ENCODE measurements around the gene HDC.

HDC gene

DNA sequence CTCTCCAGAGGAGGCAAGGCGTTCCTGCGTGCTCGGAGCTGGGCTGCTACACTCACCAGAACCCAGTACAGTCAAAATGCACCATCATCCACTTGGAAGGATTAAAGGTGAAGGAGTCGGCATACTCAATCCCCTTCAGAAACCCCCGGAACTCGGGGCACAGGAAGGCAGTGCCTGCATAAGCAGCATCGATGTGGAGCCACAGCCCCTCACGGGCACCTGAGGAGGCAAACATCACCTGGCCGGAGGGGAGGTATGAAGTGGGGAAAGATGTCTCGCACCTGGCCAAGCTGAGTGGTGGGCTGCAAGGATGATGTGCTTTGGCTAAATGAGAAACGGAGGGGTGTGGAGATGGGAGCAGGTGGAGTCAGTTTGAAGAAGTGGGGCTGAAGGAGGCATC is 13.0 kb downstream of the HDC start:
- no peak for DNase-seq

DNA sequence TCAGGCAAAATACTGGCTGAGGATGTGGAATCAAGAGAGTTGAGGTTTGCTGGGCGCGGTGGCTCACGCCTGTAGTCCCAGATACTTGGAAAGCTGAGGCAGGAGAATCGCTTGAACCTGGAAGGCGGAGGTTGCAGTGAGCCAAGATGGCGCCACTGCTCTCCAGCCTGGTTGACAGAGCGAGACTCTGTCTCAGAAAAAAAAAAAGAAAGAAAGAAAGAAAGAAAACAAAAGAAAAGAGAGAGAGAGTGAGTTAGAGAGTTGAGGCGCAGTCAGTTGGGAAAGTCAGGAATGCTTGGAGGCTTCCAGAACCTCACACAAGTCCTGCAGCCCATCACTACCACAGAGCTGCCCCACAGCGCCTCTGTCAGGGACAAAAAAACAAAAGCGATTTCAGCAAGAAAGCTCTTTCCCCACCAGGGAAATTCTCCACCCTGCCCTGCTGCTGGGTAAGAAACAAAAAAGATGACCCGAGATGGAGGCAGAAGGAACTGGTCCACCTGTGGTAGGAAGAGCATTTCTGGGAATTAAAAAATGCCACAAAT is 13.8 kb downstream of the HDC start:
- no peak for DNase-seq

DNA sequence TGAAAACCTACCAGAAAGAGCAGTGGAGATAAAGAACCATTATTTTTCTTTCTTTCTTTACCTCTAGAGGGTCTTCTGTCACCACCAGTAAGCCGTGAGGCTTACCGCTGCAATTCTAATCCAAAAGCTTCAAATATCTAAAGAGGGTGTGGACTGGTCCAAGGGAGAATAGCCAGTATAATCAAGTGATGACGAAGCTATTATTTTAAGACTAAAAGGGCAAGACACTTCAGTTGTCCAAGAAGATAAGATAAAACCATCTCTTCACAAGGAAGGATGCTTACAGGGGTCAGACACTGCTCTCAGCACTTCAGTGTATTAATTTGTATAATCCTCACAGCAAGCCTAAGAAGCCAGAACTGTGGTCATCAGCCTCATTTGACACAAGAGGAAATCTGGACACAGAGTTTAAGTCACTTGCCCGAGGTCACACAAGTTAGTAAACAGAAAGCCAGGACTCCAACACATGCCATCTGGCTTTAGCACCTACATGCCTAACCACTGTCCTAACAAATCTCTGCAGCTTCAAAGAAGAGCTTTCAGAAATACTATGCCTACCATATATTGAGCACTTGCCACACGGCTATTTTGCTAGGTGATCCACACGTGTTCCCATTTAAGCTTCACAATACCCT is 14.6 kb downstream of the HDC start:
- no peak for DNase-seq

DNA sequence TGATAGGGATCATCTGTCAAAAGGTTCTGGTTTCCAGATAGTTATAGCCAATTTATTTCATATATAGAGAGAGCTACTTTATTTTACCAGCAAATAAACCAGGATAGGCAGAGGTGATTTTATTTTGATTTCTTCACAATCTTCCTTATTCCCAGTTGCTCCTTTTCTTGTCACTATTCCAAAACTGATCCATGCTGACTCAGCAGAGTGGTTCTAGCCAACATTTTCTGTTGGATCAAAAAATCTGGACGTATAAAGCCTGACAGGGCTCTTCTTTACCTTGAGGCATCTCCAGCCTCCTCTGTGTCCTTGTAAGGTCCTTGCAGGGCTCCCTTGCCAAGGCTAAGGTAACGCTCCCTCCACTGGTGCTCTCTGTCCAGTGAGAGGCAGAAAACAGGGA is 15.8 kb downstream of the HDC start:
- no peak for DNase-seq

DNA sequence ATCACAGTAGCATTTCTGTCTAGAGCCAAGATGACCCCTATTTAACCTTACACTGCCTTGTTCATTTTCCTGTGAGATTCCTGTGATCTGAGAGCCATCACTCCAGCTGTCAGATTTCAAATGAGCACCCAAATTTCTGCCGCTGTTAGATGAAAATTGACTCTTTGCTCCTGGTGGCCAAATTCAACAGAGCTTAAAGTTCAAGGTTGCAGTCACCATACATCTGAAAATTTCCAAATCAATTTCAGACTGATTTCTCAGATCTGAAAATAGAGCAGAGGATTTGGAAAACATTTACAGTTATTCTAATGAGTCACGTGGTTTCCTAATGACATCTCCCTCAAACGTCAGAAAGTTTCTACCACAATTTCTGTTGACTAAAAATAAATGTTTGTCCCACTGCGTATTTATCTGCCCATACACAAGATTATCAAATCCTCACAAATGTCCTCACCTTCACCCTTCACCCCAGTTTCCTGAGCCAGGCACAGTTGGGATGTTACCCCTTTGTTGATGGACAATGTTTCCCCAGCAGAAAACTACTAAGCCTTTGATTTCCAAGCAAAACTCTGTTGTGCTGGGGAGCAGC is 16.4 kb downstream of the HDC start:
- no peak for DNase-seq

DNA sequence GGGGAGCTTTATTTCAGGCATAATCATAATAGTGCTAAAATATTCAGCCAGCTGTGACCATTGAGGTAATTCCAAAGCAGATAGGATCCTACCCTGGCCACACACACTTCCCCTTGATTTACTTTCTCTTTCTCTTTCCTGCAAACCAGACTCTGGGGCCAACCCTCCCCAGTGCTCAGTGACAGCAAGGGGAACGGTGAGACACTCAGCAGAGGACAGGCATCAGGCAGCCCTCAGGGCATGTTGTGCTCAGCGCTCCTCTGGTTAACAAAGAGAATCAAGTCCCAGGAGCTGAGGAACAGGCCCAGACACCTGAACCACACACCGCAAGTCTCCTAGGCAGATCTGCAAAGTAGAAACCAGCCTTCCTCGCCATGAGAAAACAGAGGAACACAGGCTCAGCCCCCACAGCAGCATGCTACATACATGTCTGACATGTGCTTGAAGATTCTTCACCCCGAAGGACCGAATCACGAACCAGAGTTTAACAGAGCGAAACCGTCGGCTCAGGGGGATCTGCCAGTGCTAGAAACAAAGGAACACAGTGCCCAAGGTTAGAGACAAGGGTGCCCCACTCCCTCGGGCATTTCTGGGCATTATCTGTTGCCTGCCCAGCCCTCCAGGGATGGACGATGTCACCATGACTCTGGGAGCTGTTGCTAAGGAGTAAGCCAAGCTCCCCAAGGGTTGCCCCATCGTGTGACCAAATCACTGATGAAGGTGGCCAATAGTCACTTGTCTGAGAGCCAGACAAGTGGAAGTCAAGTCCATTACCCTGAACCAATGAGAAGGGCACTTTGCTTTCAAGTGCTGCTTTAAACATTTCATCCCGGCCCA is 17.5 kb downstream of the HDC start:
- no peak for DNase-seq

DNA sequence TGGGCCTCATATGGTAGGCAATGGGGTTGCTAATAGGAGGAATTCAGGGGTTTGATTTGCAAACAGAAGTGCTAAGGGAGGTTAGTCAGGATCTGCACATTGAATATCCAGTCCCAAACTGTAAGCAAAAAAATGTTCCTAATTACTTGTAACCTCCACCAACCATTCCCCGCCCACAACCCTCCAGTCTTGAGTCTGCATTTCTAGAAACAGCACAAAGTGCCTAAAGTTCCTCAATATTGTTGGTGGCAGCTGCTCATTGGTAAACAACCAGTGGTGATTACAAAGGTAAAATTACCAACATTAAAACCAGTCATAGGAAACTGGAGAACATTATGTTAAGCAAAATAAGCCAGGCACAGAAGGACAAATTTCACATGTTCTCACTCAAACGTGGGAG is 18.9 kb downstream of the HDC start:
- no peak for DNase-seq

DNA sequence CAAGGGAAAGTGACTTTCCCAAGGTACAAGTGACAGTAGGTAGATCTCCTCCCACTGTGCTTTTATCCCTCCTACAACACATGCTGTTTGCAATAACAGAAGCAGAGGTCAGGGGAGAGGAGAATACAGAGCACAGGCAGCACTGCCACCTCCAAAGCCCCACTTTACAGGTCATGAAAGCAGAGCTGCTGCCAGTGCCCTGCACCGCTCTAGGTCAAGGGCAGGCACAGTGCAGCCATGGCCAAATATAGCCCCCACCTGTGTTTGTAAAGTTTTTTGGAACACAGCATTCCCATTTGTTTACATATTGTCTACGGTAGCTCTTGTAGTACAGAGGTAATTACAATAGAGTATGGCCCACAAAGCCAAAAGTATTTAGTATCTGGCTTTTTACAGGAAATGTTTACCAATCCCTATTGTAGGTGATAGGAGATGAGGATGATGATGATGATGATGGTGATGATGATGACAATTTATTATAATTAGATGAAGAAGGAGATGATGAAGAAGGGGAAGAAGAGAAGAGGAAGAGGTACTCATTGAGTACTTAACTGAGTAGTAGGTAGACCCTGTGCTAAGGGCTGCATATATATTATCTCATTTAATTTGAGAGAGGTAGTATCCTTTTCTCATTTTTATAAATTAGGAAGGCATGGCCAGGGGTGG is 20.4 kb downstream of the HDC start:
- no peak for DNase-seq

DNA sequence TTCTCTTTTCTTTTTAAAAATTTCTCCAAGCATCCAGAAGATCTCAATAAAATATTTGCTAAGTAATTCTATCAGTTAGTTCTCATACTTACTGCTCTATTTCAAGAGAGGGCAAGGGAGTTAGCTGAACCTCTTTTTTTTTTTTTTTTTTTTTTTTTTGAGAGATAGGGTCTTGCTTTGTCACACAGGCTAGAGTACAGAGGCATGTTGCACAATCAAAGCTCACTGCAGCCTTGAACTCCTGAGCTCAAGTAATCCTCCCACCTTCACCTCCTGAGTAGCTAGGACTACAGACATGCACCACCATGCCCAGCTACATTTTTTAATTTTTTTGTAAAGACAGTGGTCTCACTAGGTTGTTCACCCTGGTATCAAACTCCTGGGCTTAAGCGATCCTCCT is 21.4 kb downstream of the HDC start:
- no peak for DNase-seq

DNA sequence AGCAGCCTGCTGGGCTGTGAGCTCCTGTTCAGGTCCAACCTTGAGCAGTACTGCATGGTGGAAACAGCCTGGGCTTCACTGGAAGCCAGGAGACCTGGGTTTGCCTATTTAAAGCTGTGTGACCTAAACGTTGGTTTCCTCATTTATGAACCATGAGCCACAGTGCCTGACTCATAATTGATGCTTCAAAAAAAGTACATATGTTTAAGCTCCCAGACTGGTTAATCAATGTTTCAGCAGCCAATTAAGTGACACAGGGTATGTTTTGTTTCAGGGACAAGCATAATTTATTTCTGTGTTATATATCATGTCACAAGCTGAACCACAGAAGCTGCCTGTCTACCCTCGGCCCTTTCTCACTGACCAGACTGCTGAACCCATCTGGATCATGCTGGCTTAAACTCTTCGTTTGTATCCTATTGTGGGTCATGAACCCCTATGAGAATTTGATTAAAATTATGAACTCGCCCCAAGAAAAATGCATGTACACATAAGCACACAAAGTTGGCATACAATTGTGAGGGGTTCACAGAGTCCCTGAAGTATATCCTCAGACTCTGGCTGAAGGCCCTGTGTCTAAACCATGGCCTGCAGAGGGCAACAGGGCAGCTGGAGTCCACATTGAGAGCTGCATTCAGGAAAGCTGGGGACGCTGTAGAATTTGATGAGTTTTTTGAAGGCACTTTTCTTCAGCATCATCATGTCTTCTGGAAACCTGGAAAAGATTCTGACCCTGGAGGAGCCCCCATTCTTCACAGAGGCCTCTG is 23.7 kb downstream of the HDC start:
- DNase-seq, result no peak

DNA sequence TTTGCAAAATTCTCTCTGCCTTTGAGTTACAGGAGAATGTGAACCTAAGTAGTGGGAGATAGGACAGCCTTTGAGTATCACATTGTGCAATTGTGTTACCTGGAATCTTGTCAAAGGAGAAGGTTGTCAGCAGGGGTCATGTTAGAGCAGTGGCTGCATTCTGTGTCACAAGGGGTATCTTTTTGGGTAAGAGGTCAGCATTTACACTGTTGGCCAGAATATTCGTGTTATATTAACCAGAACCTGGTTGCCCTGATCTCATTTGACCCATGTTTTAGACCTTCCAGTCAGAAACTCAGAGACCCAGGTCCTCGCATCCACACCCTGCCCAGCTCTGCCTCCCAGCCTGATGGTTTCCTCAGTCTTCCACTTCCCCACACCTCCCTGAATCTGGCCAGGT is 27.3 kb downstream of the HDC start:
- no peak for DNase-seq

DNA sequence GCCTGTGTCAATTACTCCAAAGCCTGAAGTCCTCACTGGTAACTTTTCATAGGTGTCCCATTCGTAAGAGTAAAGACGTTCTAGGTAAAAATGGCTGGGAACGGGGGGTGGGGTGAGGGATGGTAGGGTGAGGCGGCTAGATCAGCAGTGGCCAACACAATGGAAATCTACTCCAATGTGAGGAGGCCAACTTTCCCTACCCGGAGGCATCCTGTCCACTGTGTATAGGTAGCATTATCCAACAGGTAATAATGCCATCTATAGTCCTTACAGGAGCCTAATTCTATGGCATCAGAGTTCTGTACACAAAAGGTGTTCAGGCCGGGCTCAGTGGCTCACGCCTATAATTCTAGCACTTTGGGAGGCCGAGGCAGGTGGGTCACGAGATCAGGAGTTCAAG is 29.1 kb downstream of the HDC start:
- DNase-seq, result no peak

DNA sequence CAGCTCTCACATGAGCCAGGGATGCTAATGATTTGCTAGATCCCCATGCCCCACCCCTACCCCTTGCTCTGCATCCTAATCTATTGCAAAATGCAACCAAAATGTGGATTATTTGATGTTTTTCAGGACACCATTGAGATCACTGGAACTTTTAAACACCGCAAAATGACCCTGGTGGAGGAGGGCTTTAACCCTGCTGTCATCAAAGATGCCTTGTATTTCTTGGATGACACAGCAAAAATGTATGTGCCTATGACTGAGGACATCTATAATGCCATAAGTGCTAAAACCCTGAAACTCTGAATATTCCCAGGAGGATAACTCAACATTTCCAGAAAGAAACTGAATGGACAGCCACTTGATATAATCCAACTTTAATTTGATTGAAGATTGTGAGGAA is 29.7 kb downstream of the HDC start:
- DNase-seq, result no peak

DNA sequence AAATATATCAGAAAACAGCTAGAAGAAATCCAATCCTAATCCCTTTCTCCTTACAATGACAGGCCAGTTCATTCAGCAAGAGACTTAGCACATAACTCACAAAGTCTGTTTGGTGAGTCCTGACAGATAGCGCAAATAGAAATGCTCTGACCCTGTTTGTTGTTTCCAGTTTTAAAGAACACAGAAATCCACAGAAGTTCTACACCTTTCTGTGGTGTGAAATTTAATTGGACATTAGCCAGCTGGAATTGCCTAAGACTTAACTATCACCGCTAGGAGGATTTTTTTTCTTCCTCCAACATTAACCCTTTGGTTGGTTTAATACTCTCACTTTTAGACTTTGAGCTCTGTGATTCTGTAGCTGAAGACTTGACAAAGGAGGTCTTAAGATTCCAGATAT is 30.8 kb downstream of the HDC start:
- no peak for DNase-seq

DNA sequence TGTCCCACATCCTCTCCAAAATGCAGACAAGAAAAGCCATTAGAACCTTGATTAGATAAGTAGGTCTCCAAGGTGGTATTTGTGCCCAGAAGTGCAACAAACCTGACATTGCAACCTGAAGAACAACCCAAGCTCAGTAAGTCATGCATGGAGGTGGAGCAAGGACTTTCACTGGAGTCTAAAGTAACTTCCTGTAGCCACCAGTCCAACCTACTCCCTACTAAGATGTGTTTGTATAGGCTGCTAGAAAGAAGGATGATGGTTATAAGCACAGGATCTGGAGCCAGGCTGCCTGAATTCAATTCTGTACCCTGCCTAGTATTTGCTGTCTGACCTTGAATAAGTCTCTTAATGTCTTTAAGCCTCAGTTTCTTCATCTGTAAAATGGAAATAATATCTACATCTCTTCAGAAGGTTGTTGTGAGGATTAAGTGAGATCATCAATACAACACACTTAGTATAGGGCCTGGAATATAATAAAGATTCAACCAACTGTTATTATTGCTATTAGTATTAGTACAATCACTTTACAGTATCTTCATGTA is 32.3 kb downstream of the HDC start:
- no peak for DNase-seq

DNA sequence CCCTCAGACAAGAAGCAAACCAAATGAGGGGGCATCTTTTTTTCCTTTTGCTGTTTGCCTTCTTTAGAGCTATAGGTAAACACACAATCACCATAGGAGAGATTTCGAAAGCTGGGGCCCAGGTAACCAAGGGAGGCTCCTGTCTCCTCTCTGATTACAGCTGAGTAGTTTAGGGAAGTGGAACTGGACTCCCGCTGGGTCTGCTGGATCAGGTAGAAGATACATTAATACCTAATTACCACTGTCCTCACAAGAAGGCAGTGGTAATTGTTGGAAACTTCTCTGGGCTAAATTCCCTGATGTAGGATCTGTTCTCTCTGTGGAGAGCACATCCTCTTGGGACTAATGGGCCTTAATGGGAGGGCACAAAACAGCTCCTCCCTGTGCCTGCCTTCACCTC is 32.7 kb downstream of the HDC start:
- DNase-seq, result no peak

DNA sequence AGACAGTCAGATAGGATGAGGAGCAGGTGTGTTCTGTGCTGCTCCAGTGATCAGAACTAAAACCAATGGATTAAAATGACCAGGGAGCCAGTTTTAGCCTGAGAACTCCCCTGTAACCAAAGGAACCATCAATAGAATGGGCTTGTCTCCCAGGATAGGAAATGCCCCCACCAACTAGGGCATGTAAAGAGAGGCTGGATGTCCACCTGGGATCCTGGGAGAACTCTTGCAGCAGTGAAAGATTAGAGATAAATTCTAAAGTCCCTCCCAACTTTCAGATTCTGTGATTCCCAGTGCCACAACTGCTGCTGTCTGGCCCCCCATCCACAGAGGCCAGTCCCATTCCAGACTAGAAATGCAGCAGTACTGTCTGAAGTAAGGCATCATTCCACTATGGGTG is 33.8 kb downstream of the HDC start:
- DNase-seq, result no peak

DNA sequence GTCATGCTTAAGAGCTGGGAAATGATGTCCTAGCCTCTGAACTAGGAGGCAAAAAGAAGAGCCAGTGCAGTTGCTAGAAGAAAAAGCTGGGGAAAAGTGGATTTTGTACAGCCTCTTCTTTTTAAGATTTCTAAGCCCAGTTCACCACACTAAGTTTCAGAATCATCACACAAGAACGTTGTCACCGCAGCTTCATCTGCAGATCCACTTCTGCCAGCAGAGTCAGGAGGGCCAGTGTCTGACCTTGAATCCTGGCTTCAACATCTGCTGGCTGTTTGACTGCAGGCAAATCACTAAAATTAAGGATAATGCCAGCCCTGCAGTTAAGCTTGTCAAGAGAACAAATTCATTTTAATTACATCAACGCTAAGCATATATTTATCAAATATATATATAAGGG is 36.2 kb downstream of the HDC start:
- DNase-seq, result peak; percentile 16

DNA sequence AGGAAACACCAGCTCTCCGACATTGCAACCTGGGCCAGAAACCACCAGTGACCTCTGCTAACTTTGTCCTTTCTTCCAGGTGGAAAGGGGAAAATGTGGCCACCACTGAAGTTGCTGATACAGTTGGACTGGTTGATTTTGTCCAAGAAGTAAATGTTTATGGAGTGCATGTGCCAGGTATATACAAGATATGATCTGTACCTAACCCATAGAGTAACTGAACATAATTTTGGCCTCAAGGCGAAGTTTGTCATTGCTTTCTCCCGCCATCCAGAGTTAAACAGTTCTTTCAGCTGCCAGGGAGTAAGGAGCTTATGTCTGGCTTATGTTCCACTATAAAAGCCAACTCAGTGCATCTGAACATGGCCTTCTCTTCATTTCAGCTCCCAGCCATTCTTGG is 36.7 kb downstream of the HDC start:
- no peak for DNase-seq

DNA sequence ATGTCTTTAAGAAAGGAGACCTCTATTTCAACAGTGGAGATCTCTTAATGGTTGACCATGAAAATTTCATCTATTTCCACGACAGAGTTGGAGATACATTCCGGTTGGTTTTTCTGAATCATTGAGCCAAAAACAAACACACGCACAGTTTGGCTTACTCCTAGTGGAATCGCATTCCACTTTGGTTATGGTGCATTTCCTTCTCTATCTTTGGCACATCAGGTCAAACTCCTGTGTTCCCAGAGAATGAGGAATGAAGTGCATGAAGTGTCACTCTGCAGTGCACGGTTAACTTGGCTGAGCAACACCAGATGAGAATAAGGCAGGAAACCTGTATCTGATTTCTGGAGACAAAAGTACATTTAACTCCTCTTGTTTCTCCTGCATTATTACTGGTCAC is 38.5 kb downstream of the HDC start:
- DNase-seq, result no peak

DNA sequence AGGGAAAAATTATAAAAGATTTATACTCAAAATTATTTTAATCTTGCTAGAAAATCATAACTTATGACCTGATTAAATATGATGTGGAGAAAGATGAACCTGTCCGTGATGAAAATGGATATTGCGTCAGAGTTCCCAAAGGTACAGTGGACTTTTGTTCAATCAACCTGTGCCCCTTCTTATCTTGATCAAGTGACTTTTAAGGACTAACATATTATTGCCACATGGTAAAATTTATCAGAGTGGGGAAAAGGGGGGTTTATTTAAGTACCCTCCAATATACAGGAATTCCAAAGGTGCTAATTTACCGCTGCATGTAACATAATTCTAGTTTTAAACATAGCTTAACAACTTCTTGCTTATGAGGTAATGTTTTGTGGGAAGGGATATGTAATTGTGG is 39.6 kb downstream of the HDC start:
- DNase-seq, result no peak

DNA sequence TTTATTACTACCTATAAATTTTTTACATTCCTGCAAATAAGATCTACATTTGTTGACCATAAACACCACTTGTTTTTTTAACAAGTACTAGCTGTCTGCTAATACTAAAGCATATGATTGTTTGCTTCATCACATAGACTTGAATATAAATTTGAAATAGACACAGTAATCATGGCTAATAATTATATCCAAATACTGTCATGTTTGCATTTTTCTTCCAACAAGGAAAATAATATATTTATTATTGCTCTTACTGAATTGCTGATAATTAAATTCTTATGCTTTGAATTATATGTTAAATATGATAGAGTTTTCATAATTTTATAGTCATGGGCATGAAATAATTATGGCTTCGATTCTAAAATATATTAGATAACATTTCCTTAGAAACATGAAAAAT is 40.5 kb downstream of the HDC start:
- DNase-seq, result no peak

DNA sequence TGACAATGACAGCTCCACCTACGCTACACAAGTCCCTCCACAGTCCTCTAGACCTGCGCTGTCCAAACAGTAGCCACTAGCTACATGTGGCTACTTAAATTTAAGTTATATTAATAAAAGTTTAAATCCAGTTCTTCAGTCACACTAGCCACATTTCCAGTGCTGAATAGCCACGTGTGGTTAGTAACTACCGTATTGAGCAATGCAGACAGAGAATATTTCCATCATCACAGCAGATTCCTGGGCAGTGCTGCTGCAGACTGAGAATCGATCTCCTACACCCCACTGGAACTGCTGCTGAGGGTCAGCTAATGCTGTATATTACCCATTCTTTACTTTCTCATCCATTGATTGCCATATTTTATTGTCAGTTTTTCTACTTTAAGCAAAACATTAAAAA is 40.9 kb downstream of the HDC start:
- DNase-seq, result no peak
